H1 (cell line): Measurements from ENCODE around the gene ETFBKMT.

Experiments
- CTCF ChIP-seq, 3 experiments: IDR thresholded peaks; 1 replicate in 2 of 3; 2 replicates in 1 of 3; pipeline versions ENCODE4 v1.5.1 to v1.6.1; 2011; ENCODE audit warnings: low read length in 3 of 3, mild to moderate bottlenecking in 3 of 3, inconsistent platforms in 2 of 3, low read depth in 1 of 3, moderate library complexity in 1 of 3; ENCODE audit not compliant: insufficient read depth in 1 of 3; ENCODE audit errors: control extremely low read depth in 1 of 3
- MAX ChIP-seq: IDR thresholded peaks from 2 replicates; pipeline ENCODE4 v1.6.1; 2012; ENCODE audit warnings: inconsistent platforms

DNA sequence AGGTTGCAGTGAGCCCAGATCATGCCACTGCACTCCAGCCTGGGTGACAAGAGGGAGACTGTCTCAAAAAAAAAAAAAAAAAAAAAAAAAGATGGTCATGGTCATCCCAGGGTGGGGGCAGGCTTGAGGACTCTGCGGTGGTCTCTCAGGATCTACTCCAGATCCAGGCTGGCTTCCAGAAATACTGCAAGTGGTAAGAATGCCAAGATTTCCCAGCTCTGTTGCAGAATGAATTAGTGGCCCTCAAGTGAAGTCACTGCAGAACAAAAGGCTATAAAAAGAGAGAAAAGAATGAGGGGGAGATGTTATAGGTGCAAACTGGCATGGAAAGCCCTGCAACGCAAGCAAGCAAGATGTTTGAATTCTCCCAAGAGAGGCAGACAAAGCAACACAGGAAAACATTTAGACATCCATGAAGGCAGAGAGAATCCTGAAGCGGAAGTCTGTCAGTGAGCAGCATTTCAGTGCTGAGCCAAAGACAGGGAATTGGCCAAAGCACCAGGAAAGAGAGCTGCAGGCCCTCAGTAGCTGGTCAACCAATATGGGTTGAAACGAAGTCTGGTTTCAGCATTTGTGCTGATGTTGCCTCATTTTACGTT, 31.9 kb upstream of the ETFBKMT start:
- TF ChIP-seq MAX (no peak), CTCF (IDR thresholded peaks at IDR 0.05; ENCODE audit: control extremely low read depth in 1 of 3, insufficient read depth in 1 of 3, low read depth in 1 of 3, low read length in 3 of 3) (no peak)
